ENCODE data around the gene IDUA.

- TF ChIP-seq CTCF (IDR thresholded peaks at IDR 0.05) (no peak), POLR2A (IDR thresholded peaks at IDR 0.05) (no peak)
Observed at GRCh38 chr4:957581-958313, 29.1 kb upstream of the IDUA start.
